Upper lobe of right lung (tissue), 1 donor: ENCODE data around the gene XYLT1. TPM values are rescaled to one million over a fixed set of nuclear protein-coding genes. Genes with fewer than 3 reads are reported as not detected.

Experiments
- ATAC-seq: fragments of 200-7000 bp; cut with Tn5 transposase; one replicate; pipeline ENCODE4 v1.9.1; 2020; ENCODE audit warnings: mild to moderate bottlenecking, moderate library complexity
- DNase-seq: peaks from one replicate; pipeline ENCODE4 v3.0.0-alpha.2; 2020
- H3K27ac ChIP-seq: fragments of 200-600 bp; one replicate; pipeline ENCODE4 v1.8.0; 2022
- H3K27me3 ChIP-seq: fragments of 200-600 bp; one replicate; pipeline ENCODE4 v1.8.0; 2022; ENCODE audit warnings: mild to moderate bottlenecking
- H3K36me3 ChIP-seq: fragments of 200-600 bp; one replicate; pipeline ENCODE4 v1.8.0; 2022
- H3K4me1 ChIP-seq: fragments of 200-600 bp; one replicate; pipeline ENCODE4 v1.8.0; 2022
- H3K4me3 ChIP-seq: fragments of 200-600 bp; one replicate; pipeline ENCODE4 v1.8.0; 2022; ENCODE audit warnings: mild to moderate bottlenecking
- H3K9me3 ChIP-seq: fragments of 200-600 bp; one replicate; pipeline ENCODE4 v1.8.0; 2022
- intact Hi-C: fragments of 100-400 bp; cut with DNase I; formaldehyde crosslinking; loops from one replicate; pipeline ENCODE4 v1.11.0; 2022
- total RNA-seq: library from RNA; stranded (reverse); fragmentation: NEBNext Ultra II Directional; extraction: Animal tissue kit (Norgen Biotek cat#: 25700); gene quantifications from one replicate; pipeline ENCODE4 v1.2.1, GENCODE V29; 2021
- TF ChIP-seq, protein P1 (sequence below): fragments of 200-600 bp; IDR thresholded peaks from one replicate; pipeline ENCODE4 v1.8.0; 2022; ENCODE audit warnings: antibody characterized with exemption
- donor health status: DM: no; HTN: yes; CAD: no; lungs with severe emphysema.

XYLT1 gene
- total RNA-seq, 1 donor from 2014 or later = 12.1 TPM

DNA sequence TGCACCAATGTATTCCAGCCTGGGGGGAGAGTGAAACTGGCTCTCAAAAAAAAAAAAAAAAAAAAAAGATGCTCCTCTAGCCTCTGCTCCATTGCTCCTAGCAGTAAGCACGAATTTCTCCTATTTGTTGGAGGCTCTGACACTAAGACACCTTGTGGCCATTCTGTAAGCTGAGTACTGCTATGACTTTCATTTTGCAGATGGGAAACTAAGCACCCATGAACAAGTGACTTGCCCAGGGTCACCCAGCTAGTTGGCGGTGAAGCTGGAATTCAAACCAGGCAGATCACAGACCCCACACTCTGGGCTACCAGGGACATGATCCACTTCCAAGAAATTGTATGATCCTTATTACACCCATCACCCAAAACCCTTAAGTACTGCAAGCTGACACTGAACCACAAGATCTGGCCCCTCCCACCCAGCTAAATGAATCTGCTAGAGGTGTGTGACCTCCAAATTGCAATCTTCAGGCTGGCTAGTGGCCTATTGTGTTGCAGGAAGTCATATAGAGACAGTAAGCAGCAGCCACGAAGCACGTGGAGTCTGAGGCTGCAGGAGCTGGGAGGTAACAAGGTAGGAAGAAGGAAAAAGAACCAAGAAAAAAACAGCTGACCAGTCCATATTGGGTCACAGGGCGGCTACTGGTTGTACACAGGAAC is 209.4 kb downstream of the XYLT1 start:
- Histone ChIP-seq H3K27ac (no peak overlapping the region), H3K4me1 (no peaks in the 10 kb centered on the region), H3K27me3 (no peaks in the 10 kb centered on the region), H3K4me3 (no peak overlapping the region), H3K36me3 (no peaks in the 10 kb centered on the region), H3K9me3 (no peaks in the 10 kb centered on the region)
- TF ChIP-seq, protein P1, sequence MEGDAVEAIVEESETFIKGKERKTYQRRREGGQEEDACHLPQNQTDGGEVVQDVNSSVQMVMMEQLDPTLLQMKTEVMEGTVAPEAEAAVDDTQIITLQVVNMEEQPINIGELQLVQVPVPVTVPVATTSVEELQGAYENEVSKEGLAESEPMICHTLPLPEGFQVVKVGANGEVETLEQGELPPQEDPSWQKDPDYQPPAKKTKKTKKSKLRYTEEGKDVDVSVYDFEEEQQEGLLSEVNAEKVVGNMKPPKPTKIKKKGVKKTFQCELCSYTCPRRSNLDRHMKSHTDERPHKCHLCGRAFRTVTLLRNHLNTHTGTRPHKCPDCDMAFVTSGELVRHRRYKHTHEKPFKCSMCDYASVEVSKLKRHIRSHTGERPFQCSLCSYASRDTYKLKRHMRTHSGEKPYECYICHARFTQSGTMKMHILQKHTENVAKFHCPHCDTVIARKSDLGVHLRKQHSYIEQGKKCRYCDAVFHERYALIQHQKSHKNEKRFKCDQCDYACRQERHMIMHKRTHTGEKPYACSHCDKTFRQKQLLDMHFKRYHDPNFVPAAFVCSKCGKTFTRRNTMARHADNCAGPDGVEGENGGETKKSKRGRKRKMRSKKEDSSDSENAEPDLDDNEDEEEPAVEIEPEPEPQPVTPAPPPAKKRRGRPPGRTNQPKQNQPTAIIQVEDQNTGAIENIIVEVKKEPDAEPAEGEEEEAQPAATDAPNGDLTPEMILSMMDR = no peak
- DNase-seq (no peak), ATAC-seq (no peak)
- intact Hi-C loops = no loop called here

DNA sequence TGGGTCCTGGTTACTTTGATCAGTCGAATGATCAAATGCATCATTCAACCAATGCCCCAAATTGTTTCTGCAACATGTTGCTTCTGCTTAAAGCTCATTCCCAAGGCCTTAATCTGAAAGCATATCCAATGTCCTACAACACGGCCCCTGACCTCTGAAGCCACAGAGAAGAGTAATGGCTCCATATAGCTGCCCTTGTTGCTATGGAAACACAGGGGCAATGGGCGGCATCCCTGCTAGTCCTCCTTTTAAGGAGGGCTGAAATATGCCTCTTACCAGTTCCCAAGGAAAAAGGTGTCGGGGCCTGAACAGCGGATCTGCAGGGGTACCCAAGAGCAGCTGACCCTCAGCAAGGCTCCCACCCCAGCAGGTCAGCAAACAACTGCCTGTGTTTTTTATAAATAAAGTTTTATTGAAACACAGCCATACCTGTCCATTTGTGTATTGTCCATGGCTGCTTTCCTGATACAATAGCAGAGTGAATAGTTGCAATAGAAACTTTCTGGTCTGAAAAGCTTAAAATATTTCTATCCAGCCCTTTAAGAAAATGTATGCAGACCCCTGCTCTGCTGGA is 210.4 kb downstream of the XYLT1 start:
- Histone ChIP-seq H3K4me1 (no peaks in the 10 kb centered on the region), H3K9me3 (no peaks in the 10 kb centered on the region), H3K27ac (no peak overlapping the region), H3K4me3 (no peak overlapping the region), H3K27me3 (no peaks in the 10 kb centered on the region), H3K36me3 (no peaks in the 10 kb centered on the region)
- TF ChIP-seq, protein P1 = no peak
- ATAC-seq = no peak
- intact Hi-C loops = no loop called here
- no peak for DNase-seq

DNA sequence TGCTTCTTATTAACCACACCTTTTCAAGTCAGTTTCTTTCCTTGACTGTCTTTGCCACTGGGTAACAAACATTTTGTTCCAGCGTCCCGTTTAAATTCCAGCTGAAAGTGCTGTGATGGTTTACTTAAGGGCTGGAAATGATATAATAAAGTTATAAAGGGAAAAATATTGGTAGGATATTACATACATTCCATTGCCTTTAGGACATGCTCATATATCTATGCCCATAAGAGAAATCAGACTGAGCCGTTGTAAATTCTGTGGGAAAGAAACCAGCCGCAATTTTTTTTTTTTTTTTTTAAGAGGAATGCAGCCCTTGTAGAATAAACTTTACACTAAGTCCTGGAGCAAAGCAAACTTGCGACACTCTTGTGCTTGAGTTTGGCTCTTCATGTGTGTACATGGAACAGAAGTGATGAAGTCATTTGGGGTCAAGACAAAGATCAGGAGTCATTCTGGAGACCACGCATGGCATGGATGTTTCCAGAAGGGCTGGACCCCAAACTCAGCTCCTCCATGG is 210.9 kb downstream of the XYLT1 start:
- intact Hi-C loops = no loop called here
- Histone ChIP-seq H3K27ac (no peak overlapping the region), H3K36me3 (no peaks in the 10 kb centered on the region), H3K4me1 (no peaks in the 10 kb centered on the region), H3K27me3 (no peaks in the 10 kb centered on the region), H3K9me3 (no peaks in the 10 kb centered on the region), H3K4me3 (no peak overlapping the region)
- no peak for DNase-seq
- TF ChIP-seq, protein P1 = no peak
- no peak for ATAC-seq

DNA sequence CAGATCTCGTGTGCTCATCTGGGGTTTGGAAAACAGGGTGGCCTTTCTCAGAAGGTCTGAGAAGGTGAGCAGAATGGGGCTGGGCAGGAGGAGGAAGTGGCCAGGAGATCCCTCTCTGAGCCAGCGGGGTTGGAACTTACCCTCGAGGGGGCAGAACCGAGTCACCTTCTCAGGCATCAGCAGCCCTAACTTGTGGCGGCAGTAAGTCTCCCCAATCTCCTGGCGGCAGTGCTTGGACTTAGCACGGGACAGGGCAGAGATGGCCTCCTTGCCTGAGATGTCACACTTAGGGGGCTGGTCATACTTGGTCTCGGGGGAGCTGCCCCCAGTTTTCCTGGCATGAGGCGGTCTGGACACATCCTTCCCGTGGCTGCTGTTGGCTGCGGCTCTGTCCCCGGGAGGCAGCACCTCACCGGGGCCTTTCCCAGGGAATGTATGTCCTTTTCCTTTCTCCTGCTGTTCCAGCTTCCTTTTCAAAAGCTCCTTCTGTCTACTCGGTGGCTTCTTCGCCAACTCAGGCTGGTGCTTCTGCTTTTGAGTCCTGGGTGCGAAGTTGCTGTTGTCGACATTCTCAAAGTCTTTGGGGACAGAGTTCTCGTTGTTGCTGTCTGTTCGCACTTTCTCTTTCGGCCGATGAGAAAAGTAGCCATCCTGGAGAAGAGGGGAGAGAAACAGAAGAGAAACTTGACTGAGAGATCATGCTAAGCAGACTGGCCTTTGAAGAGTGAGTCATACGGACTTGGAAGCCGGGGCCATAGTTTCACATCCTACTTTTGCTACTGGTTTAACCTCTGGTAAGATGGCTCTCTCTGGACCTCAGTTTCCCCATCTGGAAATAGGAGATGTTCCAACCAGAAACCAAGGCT is 211.7 kb downstream of the XYLT1 start:
- Histone ChIP-seq H3K4me3 (peak overlapping the region; percentile 8), H3K4me1 (no peaks in the 10 kb centered on the region), H3K27me3 (no peaks in the 10 kb centered on the region), H3K36me3 (no peaks in the 10 kb centered on the region), H3K27ac (no peak overlapping the region), H3K9me3 (no peaks in the 10 kb centered on the region)
- ATAC-seq (peak; percentile 79), DNase-seq (no peak)
- intact Hi-C loops = no loop called here
- TF ChIP-seq, protein P1 = no peak

DNA sequence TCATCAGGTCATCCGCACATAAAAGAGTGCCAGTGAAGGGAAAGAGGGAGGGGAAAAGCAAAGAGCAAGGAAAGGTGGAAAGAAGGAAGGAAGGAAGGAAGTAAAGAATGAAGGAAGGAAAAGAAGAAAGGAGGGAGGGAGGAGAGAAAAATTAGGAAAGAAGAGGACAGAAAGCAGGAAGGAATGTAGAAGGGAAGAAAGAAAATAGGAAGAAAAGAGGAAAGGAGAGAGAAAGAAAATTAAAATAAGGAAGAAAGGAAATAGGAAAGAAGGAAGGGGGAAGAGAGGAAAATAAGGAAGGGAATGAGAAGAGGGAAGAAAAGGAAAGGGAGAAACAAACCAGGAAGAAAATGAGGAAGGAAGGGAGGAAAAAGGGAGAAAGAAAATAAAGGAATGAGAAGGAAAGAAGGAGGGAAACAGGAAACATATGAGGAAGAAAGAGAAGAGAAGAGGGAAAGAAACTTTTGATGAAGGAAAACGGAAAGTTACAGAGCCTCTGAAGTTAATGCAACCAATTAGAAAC is 212.6 kb downstream of the XYLT1 start:
- Histone ChIP-seq H3K27ac (no peak overlapping the region), H3K4me1 (no peaks in the 10 kb centered on the region), H3K27me3 (no peaks in the 10 kb centered on the region), H3K36me3 (no peaks in the 10 kb centered on the region), H3K9me3 (no peaks in the 10 kb centered on the region), H3K4me3 (no peak overlapping the region)
- intact Hi-C loops = no loop called here
- DNase-seq (no peak), ATAC-seq (no peak)
- TF ChIP-seq, protein P1 = no peak
